GM19463 (cell line): ENCODE results near the gene CLCA1.

Experiments
- ATAC-seq: cut with Tn5 transposase; IDR thresholded peaks from one replicate; pipeline ENCODE4 v1.9.1; 2021; ENCODE audit warnings: mild to moderate bottlenecking, moderate library complexity; ENCODE audit not compliant: unreplicated experiment

CLCA1 gene

DNA sequence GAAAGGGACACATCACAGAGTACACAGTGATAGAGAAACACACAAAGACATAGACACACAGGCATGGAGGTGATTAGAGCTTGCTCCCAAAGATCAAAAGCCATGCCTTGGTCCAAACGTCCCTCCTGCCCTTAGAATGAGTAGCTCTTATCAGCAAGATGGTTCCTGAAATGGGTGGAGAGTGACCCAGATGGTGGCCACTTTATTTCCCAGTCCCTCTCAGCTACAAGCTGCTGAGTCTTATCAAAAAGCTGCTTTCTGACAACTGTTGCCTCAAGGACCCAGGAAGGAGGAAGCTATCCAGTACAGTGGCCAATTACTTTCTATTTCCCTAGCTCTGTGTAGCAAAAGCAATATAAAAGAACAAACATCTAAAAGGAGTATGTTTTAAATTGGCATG, 7.7 kb upstream of the CLCA1 start:
- ATAC-seq, result no peak

- ATAC-seq, result no peak
These were observed 7.2 kb upstream of the CLCA1 start for GRCh38 chr1:86461482-86461881.

DNA sequence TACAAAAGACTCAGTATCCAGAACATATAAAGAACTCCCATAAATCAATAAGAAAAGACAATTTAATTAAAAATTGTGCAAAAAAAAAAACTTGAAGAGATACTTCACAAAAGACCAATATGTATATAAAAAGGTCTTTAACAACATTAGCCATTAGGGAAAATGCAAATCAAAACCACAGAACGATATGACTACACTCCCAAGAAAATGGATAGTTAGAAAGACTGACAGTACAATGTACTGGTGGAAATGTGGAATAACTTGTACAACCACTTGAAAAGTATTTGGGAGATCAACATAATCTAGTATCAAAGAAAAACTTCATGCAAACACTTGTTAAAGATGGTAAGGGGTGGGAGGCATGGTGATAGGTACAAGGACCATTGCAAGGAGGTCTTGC, 3.9 kb upstream of the CLCA1 start:
- no peak for ATAC-seq

DNA sequence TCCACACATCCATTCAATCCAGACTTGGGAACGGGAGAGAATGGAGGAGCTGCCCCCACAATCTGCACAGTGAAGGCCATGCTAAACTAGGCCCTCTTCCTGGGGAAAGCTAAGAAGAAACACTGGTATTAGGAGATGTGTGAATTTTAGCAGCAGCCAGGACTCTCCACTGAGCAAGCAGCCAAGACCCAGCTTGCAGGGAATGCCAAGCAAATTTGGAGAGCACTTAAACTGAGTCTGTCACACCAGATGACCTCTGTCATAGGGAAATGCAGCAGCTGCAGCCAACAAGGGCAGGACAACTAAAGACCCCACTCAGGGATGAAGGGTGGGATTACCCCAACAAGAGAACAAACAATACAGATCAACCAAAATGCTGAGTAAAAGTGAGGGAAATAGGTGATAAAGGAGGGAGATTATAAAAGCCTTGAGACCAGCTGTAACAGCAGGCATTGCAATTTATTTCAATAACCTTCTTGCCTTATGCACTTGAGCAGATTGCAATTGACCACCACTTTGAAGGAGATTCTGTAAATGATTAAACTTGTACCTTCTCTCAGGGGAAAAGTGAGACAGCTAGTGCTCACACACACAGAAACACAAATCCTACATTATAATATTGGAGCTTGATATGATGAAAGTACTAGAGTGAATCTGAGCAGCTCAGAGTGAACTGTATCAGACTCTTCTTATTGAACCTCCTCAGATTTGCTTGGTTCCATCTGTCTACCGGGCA, 2.5 kb upstream of the CLCA1 start:
- ATAC-seq, result no peak

GRCh38 chr1:86466986-86467385, 1.7 kb upstream of the CLCA1 start:
- no peak for ATAC-seq

- no peak for ATAC-seq
These were observed 2.1 kb downstream of the CLCA1 start for GRCh38 chr1:86470859-86471258.

DNA sequence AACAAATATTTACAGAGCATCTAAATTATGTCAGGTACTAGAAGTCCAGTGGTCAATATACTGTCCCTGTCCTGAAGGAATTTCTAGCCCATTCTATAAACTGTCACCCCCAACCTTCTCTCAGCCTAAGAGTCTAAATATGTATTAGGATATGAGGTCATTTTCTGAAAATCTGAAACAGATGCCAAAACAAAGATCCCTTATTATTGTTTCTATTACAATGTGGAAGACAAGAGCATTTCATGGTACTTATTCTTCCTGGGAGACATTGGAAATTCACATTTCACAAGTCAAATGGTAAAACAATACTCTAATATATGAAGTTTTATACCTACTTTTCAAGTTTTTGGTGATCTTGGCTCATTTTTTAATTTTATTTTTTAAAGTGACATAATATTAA, 2.6 kb downstream of the CLCA1 start:
- ATAC-seq, result no peak

DNA sequence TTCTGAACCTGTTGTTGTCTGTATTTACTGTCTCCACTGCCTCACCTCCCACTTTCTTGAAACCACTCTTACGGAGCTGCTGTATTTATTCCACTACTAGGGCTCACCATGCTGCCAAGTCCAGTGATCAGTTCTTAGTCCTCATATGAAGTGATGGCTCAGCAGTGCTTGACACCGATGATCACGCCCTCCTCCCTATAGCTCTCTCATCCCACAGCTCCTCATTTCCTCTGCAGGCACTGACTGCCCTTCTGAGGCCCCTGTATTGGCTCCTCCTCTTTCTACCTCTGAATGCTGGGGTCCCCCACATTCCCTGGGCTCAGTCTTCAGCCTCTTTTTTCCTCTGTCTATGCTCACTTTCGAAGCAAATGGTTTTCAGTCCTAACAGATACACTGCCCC, 3.4 kb downstream of the CLCA1 start:
- ATAC-seq, result no peak

- no peak for ATAC-seq
These were observed 4.0 kb downstream of the CLCA1 start for GRCh38 chr1:86472767-86473166.

DNA sequence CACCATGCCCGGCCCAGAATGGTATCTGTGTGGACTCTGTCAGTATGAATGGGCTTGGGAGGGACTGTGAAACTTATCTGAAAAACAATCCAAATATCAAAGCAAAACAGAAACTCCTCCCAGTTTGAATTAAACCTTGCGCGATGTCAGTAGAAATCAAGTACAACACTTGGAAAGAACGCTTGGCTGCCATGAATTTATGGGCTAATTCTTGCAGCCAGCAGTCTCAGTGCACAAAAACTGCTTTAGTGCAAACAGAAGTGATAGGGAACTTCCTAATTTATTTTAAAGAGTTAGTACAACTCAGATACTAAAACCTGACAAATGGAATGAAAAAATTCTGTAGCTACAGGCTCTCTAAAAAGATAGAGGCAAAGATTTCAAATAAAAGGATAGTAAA, 8.5 kb downstream of the CLCA1 start:
- no peak for ATAC-seq

GRCh38 chr1:86477682-86478081, 9.0 kb downstream of the CLCA1 start:
- ATAC-seq, result no peak

DNA sequence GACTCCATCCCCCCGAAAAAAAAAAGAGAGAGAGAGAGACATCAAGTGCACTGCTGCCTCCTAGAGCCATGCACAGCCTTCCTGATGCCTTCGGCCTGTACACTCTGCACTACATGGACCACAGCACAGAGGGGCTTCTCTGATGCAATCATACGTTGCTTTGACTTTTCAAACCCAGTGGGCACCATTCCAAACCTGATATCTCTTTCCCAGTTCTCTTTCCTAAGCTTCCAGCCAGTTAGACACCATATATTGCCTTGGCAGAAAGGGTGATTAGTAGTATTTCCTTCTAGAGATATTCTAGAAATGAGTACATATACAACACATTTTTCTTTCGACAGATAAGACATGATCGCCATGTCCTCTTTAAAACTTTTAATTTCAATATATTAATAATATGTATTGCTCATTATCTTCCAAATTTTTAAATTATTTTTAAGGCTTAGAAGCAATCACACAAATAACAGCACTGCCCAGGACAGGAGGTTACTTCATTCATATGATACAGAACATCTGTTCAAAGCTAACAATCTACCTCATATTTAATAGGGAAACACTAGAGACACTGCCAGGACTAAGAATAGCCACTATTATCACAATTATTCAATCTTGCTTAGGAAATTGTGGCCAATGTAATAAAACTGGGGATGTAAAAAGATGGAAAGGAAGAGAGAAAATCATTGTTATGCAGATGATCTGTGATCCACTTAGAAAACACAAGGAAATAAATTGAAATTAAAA, 9.9 kb downstream of the CLCA1 start:
- no peak for ATAC-seq

DNA sequence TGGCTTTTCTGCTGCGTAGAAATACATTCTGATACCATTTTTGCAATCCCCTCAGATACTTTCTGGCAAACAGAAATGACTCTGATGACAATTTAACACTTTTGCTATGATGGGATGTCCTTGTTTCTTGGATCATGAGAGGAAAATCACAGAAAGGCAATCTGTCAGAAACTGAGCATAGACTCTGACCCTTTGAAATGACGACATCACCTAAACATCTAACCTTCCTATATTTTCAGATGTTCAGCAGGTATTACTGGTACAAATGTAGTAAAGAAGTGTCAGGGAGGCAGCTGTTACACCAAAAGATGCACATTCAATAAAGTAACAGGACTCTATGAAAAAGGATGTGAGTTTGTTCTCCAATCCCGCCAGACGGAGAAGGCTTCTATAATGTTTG, 13.2 kb downstream of the CLCA1 start:
- no peak for ATAC-seq

- ATAC-seq, result no peak
These were observed 18.5 kb downstream of the CLCA1 start for GRCh38 chr1:86487131-86487810.

DNA sequence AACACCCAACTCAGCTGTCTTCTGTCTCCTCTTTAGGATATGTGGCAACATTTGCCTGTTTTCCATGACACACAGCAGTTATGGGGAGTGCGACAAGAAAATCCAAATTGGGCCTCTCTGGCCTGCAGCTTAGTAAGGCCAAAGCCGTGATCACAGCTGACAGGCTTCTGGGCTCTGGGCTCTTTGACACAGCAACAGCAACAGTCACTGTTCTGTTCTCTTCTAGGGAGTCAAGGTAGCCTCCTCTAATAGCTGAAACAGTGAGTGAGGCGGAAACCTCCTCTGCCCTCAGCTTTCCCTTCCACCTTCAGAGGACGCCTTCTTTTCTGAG, 19.0 kb downstream of the CLCA1 start:
- no peak for ATAC-seq

DNA sequence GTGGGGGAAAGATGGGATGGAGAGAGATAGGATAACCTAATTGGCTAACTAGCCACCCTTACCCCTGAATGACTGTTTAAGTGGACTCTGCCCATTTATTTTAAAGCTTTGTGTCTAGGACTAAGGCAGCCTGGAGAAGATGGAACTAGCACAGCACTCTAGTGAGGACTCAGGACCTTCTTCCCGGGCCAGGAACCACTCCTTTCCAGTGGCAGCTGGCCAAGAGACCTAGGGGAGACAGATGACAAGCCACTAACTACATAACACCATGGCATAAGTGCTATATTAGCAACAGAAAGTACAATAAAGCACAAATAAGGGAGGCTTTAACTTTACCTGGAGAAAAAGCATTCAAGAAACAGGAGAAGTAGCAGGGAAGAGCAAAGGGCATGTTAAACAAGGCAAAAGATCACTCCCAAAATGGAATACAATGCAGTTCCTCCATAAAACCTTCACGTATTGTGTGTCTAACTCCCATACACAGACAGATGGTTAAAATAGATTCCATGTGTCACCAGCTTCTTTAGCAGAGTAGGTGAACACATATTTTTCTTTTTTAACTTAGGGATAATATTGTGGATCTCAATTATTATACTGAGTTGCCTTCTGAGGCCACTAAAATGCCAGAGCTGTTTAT, 20.6 kb downstream of the CLCA1 start:
- ATAC-seq, result no peak

- no peak for ATAC-seq
These were observed 22.6 kb downstream of the CLCA1 start for GRCh38 chr1:86491171-86491950.

DNA sequence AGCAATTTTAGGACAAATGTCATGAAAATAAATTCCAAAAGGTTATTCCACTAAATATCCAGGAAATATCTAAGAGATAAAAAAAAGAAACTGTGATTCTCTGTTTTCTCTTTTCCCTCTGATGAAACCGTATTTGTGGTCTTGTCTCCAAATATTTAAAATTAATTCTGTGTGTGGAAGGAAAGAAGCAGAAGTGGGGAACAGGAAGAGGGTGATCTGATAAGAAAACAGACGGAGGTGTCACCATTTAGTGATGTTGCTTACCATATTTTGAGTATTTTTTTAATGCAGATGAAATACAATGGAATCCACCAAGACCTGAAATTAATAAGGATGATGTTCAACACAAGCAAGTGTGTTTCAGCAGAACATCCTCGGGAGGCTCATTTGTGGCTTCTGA, 29.6 kb downstream of the CLCA1 start:
- ATAC-seq, result no peak

- no peak for ATAC-seq
These were observed 31.4 kb downstream of the CLCA1 start for GRCh38 chr1:86499987-86500593.

DNA sequence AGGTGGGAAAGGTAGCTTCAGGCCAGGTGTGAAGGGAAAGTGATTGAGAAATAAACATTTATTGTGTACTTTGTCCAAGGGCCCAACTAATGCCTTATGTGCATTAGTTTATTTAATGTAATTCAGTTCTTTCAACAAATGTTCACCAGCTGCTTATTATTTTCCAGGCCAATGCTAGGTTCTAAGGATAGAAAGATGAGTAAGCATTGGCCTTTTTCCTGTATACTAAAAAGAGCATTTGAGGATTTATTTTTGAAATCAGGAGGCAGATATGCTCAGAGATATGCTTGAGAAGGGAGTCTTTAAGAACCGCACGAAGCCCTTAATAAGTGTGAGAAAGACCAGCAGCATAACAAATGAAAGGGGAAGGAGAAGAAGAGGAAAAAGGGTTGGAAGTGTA, 32.0 kb downstream of the CLCA1 start:
- ATAC-seq, result no peak
